H9 (cell line): ENCODE data around the gene GSG1L. TPM values are rescaled to one million over a fixed set of nuclear protein-coding genes. Genes with fewer than 3 reads are reported as not detected.

Experiments used
- DNase-seq: peaks from one replicate; pipeline ENCODE4 v3.0.0-alpha.2; 2017
- H2AFZ ChIP-seq: one replicate; pipeline ENCODE4 v1.6.1; 2013; ENCODE audit warnings: mild to moderate bottlenecking, low read length, control low read depth, moderate library complexity
- H2AK5ac ChIP-seq: 2 replicates; pipeline ENCODE4 v1.6.1; 2013; ENCODE audit warnings: low read length, control low read depth, mixed read lengths; ENCODE audit not compliant: insufficient read length
- H2BK120ac ChIP-seq: one replicate; pipeline ENCODE4 v1.6.1; 2013; ENCODE audit warnings: low read depth, mild to moderate bottlenecking, low read length, control low read depth, inconsistent platforms; ENCODE audit not compliant: poor library complexity, severe bottlenecking
- H2BK12ac ChIP-seq: 2 replicates; pipeline ENCODE4 v1.6.1; 2013; ENCODE audit warnings: low read length, control low read depth, mixed read lengths, low read depth; ENCODE audit not compliant: insufficient read length
- H2BK15ac ChIP-seq: 2 replicates; pipeline ENCODE4 v1.6.1; 2013; ENCODE audit warnings: low read depth, low read length, control low read depth
- H2BK20ac ChIP-seq: one replicate; pipeline ENCODE4 v1.6.1; 2013; ENCODE audit warnings: low read depth, mild to moderate bottlenecking, low read length, control low read depth, inconsistent platforms; ENCODE audit not compliant: poor library complexity, severe bottlenecking
- H2BK5ac ChIP-seq: 2 replicates; pipeline ENCODE4 v1.6.1; 2013; ENCODE audit warnings: low read length, control low read depth, mixed read lengths; ENCODE audit not compliant: insufficient read length
- H3K14ac ChIP-seq: 2 replicates; pipeline ENCODE4 v1.6.1; 2013; ENCODE audit warnings: low read length, control low read depth; ENCODE audit not compliant: insufficient read depth
- H3K18ac ChIP-seq: 2 replicates; pipeline ENCODE4 v1.6.1; 2013; ENCODE audit warnings: low read depth, mild to moderate bottlenecking, mixed read lengths, low read length, control low read depth; ENCODE audit not compliant: insufficient read length
- H3K23ac ChIP-seq: 2 replicates; pipeline ENCODE4 v1.6.1; 2013; ENCODE audit warnings: low read length, control low read depth, mixed read lengths, low read depth; ENCODE audit not compliant: insufficient read length
- H3K23me2 ChIP-seq: 2 replicates; pipeline ENCODE4 v1.6.1; 2013; ENCODE audit warnings: low read depth, mild to moderate bottlenecking, mixed read lengths, low read length, control low read depth; ENCODE audit not compliant: insufficient read length, poor library complexity, severe bottlenecking
- H3K27ac ChIP-seq: 2 replicates; pipeline ENCODE4 v1.5.1; 2013; ENCODE audit warnings: low read length, control low read depth, mixed read lengths, low read depth; ENCODE audit not compliant: insufficient read length
- H3K27me3 ChIP-seq: 2 replicates; pipeline ENCODE4 v1.6.1; 2013; ENCODE audit warnings: low read length, control low read depth, inconsistent platforms; ENCODE audit not compliant: insufficient read depth
- H3K4ac ChIP-seq: 2 replicates; pipeline ENCODE4 v1.6.1; 2013; ENCODE audit warnings: low read depth, mild to moderate bottlenecking, control low read depth, inconsistent platforms, low read length, moderate library complexity
- H3K4me1 ChIP-seq: 2 replicates; pipeline ENCODE4 v1.6.1; 2013; ENCODE audit warnings: low read length, control low read depth, inconsistent platforms; ENCODE audit not compliant: insufficient read depth
- H3K4me2 ChIP-seq: 2 replicates; pipeline ENCODE4 v1.6.1; 2013; ENCODE audit warnings: low read length, control low read depth, mixed read lengths; ENCODE audit not compliant: insufficient read length, insufficient read depth
- H3K56ac ChIP-seq: 2 replicates; pipeline ENCODE4 v1.6.1; 2013; ENCODE audit warnings: low read depth, mild to moderate bottlenecking, mixed read lengths, low read length, control low read depth; ENCODE audit not compliant: insufficient read length
- H3K79me1 ChIP-seq: 2 replicates; pipeline ENCODE4 v1.6.1; 2013; ENCODE audit warnings: low read depth, mild to moderate bottlenecking, moderate library complexity, low read length, control low read depth, inconsistent platforms; ENCODE audit not compliant: insufficient read depth, poor library complexity, severe bottlenecking
- H3K79me2 ChIP-seq: 2 replicates; pipeline ENCODE4 v1.6.1; 2013; ENCODE audit warnings: low read length, control low read depth, inconsistent platforms; ENCODE audit not compliant: insufficient read depth
- H3K9ac ChIP-seq: 2 replicates; pipeline ENCODE4 v1.6.1; 2013; ENCODE audit warnings: low read length, control low read depth, mixed read lengths; ENCODE audit not compliant: insufficient read length; ENCODE audit errors: extremely low read depth
- H3K9me3 ChIP-seq: one replicate; pipeline ENCODE4 v1.6.1; 2013; ENCODE audit warnings: low read depth, low read length, inconsistent platforms; ENCODE audit not compliant: control insufficient read depth
- H3T11ph ChIP-seq: one replicate; pipeline ENCODE4 v1.6.1; 2013; ENCODE audit warnings: mild to moderate bottlenecking, low read length, control low read depth, inconsistent platforms
- H4K20me1 ChIP-seq: one replicate; pipeline ENCODE4 v1.6.1; 2013; ENCODE audit not compliant: control insufficient read depth, insufficient read length, insufficient read depth
- H4K5ac ChIP-seq: 2 replicates; pipeline ENCODE4 v1.6.1; 2013; ENCODE audit warnings: low read depth, mild to moderate bottlenecking, mixed read lengths, low read length, control low read depth; ENCODE audit not compliant: insufficient read length
- H4K8ac ChIP-seq: replicated peaks from 2 replicates; pipeline ENCODE4 v1.6.1; 2013; ENCODE audit warnings: low read length, control low read depth, mixed read lengths, low read depth; ENCODE audit not compliant: insufficient read length
- H4K91ac ChIP-seq: 2 replicates; pipeline ENCODE4 v1.6.1; 2013; ENCODE audit warnings: low read depth, mild to moderate bottlenecking, moderate library complexity, mixed read lengths, low read length, control low read depth; ENCODE audit not compliant: insufficient read length
- H3K27ac Mint-ChIP-seq, 3 experiments: 2 replicates in 2 of 3; 3 replicates in 1 of 3; pipeline ENCODE4 v1.8.0; 2020 to 2021; ENCODE audit warnings: mixed read lengths in 3 of 3, mild to moderate bottlenecking in 1 of 3, moderate library complexity in 1 of 3
- H3K27me3 Mint-ChIP-seq: 2 replicates; pipeline ENCODE4 v1.8.0; 2021; ENCODE audit warnings: low read depth, mild to moderate bottlenecking, moderate library complexity, mixed read lengths
- H3K36me3 Mint-ChIP-seq, 3 experiments: 2 replicates in 2 of 3; 3 replicates in 1 of 3; pipeline ENCODE4 v1.8.0; 2020 to 2021; ENCODE audit warnings: low read depth in 3 of 3, mixed read lengths in 3 of 3; ENCODE audit not compliant: insufficient read depth in 1 of 3
- H3K4me1 Mint-ChIP-seq, 2 experiments: 2 replicates each; pipeline ENCODE4 v1.8.0; 2020; ENCODE audit warnings: mixed read lengths in 2 of 2
- H3K4me3 Mint-ChIP-seq, 2 experiments: 2 replicates in 1 of 2; 3 replicates in 1 of 2; pipeline ENCODE4 v1.8.0; 2020 to 2021; ENCODE audit warnings: mild to moderate bottlenecking in 2 of 2, mixed read lengths in 2 of 2, moderate library complexity in 1 of 2
- H3K9me3 Mint-ChIP-seq, 2 experiments: 2 replicates in 1 of 2; 3 replicates in 1 of 2; pipeline ENCODE4 v1.8.0; 2020; ENCODE audit warnings: mild to moderate bottlenecking in 2 of 2, mixed read lengths in 2 of 2, moderate library complexity in 1 of 2
- CTCF ChIP-seq: fragments of 200-600 bp; sonication (generic); conservative IDR thresholded peaks from 3 replicates; pipeline ENCODE4 v1.8.0; 2021; ENCODE audit warnings: antibody characterized with exemption, mild to moderate bottlenecking
- WGBS: extraction: QIAGEN DNeasy Blood & Tissue Kit; methylation state at CpG from one replicate; pipeline ENCODE4 v1.1.7; 2013; ENCODE audit warnings: missing lambda C conversion rate, low lambda C conversion rate, mixed read lengths; ENCODE audit not compliant: insufficient read length; ENCODE audit errors: extremely low coverage; 5-methylcytosine and 5-hydroxymethylcytosine counted together
- total RNA-seq: library from RNA; stranded (reverse); gene quantifications from 2 replicates; pipeline ENCODE4 v1.2.1, GENCODE V29; 2021

GSG1L gene
- total RNA-seq, 1 experiment from 2014 or later, result 0.35 TPM

DNA sequence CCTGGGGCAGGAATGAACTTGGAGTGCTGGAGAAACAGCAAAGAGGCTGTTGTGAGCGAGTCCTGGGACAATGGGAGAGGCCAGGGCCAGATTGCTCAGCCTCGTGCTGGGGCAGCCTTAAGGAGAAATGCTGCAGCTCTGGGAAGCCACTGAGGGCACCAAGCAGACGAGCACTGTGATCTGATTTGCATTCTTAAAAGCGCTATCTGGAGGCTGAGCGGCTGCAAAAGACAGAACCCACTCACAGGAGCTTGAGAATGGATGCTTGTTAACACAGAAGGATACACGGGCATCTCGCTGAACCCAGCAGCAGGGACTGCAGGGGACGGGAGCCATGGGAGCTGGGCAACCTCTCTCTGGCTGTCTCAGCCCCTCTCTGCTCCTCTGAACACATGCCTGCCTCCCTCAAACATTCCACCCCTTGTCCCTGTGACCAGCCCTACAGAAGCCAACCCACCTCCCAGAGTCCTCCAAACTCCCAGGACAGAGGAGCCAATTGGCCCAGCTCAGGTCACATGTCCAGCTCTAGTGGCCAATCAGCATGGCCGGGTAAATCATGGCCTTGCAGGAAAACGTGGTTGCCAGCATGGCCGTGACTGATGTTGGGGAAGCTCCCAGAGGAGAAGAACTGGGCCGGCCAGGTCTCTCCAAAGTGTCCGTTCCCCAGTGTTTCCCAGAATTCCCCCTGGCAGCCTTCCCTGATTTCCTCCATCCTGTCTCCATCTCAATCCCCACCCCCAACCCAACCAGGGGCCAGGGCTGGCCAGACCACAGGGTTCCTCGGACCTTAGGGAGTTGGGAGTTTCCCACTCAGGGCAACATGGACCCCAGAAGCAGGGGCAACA, 60.3 kb downstream of the GSG1L start:
- Histone ChIP-seq H4K8ac (no peak overlapping the region), H3K4me1 (no peaks in the 10 kb centered on the region), H3K4ac (no peak overlapping the region), H3K23me2 (no peaks in the 10 kb centered on the region), H2BK20ac (no peak overlapping the region), H3K4me2 (no peak overlapping the region), H3K9me3 (no peaks in the 10 kb centered on the region), H2BK5ac (no peak overlapping the region), H4K5ac (no peak overlapping the region), H3K79me2 (no peaks in the 10 kb centered on the region), H2BK12ac (no peak overlapping the region), H4K91ac (no peak overlapping the region), H2AK5ac (no peak overlapping the region), H3K56ac (no peak overlapping the region), H2AFZ (no peak overlapping the region), H3K27ac (no peak overlapping the region), H4K20me1 (no peaks in the 10 kb centered on the region), H3K27me3 (no peaks in the 10 kb centered on the region), H3K18ac (no peak overlapping the region), H3K23ac (no peak overlapping the region), H2BK15ac (no peak overlapping the region), H3K14ac (no peak overlapping the region), H3T11ph (no peak overlapping the region), H2BK120ac (no peak overlapping the region), H3K79me1 (no peaks in the 10 kb centered on the region), H3K9ac (no peak overlapping the region)
- Mint-ChIP-seq H3K9me3 (no peaks in the 10 kb centered on the region; a peak in 1 of 5 replicates), H3K27ac (no peak overlapping the region; a peak in 1 of 7 replicates), H3K4me1 (no peaks in the 10 kb centered on the region), H3K27me3 (peaks cover 9% of the 10 kb centered on the region), H3K4me3 (no peak overlapping the region; a peak in 1 of 5 replicates), H3K36me3 (no peaks in the 10 kb centered on the region)
- no peak for TF ChIP-seq CTCF
- no peak for DNase-seq
- no CpG with 5 or more reads among the region's 14 CpGs for WGBS
